NCI-H1092 treated with DMSO at 0.1 percent for 48 hours (cell line): ENCODE data around the gene HK1.
A peak's percentile ranks its signal among the peaks of the same experiment; 100 is the strongest.
"Not testable (repeated sequence)": the region's sequence is repeated elsewhere in the genome, so short reads cannot be mapped to it uniquely, and the experiment has no call there.

Experiments used
- DNase-seq: peaks from one replicate; lab custom pipeline; 2025; lab: John Stamatoyannopoulos, UW

Gene HK1

DNA sequence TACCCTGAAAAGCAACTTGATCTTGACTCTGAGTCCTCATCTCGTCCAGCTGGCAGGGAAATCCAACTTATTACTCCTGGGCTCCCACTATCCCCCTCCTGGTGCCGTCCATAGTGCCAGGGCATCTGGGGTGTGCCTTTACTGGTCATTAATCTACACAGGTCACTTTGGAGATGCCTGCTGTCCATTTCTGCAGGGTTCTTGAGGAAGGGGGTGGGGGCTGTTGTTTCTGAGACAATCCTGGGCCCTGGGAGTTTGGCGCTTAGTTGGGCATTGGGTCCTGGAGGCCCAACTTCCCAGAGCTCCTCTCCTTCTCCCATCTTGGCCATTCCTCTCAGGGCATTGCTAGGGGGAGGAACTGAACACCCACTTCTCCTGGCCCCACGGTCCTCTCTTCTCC is 144.4 kb downstream of the HK1 start:
- no peak for DNase-seq

DNA sequence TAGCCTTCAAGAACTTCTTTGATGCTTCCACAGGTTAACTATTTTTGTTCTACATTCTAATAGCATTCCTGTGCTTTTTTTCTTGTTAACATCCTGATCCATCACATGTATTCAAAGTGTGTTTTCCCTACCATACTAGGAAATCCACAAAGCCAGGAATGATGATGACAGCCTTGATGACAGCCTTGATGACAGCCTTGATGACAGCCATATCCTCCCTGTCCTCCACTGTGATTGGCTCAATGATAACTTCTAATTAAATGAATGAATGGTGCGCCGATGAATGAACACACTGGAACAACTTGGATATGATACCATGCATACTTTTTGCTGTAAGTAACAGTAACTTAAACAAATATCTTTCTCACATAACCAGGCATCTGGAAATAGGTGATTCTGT is 146.7 kb downstream of the HK1 start:
- DNase-seq, result no peak

DNA sequence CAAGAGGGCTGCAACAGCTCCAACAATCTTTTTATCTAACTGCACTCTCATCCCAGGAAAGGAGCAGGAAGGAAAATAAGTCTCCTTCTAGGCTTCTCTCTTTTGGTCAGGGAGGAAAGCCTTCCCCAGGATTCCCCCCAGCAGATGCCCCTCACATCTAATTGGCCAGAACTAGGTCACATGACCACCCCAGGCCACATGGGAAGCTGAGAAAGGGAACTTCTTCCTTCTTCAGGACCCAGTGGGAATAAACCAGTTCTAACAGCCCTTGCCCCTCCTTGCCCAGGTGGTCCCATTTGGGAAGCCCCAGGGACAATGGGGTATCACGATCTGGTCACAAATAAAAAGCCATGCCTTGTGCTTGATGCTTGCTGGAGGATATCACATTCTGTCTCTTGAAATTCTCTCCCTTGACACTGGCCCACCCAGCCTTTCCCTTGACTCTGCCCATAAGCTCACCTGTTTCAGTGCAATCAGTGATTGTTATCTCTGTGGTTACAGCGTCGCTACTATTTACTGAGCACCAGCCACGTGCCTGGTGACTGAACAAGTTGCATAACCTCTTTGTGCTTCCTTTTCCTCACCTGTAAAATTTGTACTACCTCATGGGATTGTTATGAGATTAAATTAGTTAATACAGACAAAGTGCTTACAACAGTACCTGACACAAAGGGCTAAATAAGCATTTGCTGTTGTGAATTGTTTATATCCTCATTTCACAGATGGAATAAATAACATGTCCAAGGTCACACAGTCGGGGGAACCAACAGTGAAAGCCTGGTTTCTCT is 147.4 kb downstream of the HK1 start:
- no peak for DNase-seq

DNA sequence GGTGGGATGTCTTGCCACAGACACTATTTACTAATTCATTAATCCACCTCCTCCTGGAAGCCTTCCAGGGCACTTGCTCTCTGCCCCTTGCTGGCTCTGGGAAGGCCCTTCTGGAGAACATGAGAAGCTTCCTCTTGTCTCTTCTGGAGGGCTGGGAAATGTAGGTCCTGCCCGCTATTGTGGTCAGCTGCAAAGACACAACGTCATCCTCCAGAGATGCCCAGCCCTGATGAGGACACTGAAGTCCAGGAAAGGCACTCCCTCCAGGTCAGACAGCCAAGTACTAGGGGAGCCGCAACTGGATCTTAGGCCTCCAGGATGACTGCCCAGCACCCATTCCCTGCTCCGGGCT is 148.1 kb downstream of the HK1 start:
- DNase-seq, result no peak

DNA sequence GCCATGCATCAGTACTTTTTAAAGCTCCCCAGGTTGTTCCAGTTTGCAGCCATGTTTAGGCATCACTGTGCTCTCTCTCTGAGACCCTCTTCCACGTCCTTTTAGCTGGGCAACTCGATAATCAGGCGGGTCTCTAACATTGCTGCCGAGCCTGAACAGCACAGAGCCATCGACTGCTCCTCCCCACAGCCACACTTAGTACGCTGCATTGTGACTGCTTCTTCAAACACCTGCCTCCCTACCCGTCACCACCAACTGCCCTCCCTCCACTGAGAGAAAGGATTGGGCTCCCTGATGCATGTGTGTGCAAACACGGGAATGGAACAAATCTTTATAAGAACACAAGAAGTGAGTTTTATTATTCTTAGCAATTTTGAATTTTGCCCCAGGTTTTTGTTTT is 149.9 kb downstream of the HK1 start:
- peak; percentile 68 for DNase-seq

DNA sequence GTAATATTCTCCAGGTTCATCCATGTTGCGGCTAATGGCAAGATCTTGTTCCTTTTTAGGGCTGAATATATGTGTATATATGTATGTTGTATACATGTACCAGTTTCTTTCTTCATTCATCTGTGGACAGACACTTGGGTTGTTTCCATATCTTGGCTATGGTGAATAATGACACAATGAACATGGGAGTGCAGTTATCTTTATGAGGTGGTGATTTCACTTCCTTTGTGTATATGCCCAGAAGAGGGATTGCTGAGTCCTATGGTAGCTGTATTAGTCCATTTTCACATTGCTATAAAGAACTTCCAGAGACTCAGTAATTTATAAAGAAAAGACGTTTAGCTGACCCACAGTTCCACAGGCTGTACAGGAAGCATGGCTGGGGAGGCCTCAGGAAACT is 155.9 kb downstream of the HK1 start:
- DNase-seq, result no peak

DNA sequence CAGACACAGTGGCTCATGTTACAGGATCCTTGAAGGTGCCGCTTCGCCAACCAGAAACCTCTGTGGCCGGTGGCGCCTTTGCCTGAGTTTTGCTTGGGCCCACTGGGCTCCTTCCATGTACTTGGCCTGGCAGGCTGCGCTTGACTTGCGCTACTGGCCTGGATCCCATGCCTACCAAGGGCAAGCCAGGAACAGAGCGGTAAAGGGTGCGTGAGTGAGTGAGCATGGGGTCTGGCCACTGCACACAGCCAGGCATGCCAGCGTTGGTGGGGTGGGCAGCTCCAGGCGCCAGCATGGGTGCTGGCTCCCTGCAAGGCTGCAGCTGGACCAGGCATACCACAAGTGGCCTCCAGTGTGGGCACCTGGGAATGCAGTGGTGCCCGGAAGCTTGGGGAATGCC is 156.6 kb downstream of the HK1 start:
- DNase-seq, result no peak

DNA sequence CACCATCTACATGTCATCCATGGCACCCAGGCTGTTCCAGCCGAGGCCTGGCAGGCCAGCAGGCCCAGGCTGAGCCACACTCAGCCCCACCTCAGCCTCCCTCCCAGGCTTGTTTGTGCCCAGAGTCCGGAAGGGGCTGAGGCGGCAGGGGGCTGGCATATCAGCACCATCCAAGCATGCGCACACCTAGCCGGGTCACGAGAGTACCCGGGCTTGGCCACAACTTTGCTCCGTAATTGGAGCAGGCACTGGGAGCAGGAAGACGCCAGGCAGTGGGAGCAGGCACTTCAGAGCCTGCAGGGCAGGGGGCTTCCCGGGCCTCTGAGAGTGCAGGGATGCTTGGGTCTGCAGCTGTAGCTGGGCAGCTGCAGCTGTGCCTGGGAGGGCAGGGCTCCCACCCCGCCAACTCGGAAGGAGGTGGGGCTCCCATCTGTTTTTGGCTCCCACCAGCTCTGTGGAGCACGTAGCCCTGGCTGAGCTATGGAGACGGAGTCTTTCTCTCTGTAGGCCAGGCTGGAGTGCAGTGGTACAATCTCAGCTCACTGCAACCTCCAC is 157.7 kb downstream of the HK1 start:
- DNase-seq, result no peak

DNA sequence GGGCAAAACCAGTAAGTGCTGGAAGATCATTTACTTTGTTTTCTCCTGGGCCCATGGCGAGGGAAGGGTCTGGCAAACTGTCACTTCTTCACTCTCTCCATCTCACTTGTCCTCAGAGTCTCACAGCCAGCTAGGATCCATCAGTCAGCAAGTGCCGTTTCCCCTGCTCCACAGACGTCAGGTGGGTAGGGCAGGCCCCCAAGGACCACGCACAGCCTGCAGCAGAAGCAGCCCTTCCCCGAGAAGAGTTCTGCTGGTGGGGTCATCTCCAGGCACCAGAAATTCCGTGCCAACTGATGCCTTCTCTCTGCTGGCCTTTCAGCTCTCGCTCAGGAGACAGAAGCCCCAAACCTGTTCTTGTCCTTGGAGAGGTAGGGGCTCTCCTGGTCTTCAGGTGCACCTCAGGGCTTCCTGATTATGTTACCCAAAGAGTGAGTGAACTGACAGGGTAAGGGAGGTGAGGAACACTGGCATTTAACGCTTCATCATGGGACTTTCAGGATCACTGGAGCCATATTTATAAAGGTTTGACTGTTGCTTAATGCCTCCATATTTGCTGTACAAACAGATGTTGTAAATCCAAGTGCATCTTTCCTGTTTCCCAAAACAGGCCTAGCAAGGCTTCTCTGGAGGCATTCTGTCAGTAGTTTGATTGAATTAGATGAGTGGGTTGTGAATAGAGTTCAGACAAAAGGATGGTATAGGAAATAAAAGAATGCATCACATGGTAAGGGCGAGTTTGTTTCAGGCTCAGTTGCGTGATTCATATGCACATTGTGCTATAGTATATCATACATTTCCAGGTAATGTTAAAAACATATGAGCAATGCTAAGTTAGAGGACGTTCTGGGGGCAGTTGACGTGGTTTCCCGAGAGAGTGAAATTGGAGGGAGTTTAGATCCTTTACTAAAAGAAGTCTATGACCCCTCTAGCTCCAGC is 159.3 kb downstream of the HK1 start:
- no peak for DNase-seq

DNA sequence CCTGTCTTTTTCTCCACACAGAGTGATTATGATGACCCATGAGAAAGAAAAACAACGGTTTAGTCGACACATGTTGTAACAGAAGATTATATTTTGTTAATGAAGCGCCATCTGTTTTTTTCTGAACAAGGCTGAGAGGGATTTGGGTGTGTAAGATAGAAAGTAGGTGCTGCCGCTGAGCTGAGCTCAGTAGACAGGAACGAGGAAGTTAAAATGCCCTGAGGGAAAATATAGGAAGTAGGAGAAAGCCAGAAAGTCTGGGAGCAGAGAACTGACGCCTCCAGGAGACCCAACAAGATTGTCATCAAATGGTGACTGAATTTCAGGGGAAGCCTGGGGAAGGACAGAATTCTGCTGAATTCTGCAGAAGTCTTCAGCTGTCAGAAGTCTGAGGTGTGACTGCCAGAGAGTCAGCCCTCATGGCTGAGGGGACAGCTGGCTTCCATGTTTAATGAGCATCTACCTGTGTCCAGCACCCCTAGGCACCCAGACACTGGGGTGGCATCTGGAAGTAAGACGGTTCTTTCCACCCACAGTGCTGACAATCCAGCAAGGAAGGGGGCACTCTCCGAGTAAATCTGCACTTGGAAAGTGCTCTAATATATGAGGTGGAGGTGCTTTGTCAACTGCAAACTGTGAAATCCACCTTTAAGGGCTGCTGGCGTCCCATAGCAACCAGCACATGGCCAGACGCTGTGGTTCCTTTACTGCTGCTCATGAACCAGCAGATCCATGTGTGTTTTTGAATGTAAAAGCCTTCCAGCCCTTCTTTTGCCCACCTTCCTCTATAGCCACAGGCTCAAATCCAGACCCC is 160.4 kb downstream of the HK1 start:
- no peak for DNase-seq

DNA sequence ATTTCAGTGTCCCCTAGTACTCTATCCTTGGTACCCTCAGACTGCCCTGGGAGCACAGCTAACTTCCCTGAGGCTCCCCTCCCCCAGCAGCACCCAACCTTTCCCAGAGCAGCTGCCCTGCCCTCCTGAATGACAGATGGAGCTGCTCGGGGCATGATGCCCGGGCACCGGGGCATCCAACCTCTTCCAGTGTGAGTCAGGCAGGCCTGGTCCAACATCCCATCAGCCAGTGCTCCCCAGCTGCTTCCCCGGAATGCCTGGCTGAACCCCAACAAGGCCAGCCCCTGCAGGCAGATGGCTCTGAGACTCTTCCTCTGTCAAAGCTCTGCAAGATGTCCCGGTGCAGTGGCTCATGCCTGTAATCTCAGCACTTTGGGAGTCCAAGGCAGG is 161.0 kb downstream of the HK1 start:
- DNase-seq, result no peak

DNA sequence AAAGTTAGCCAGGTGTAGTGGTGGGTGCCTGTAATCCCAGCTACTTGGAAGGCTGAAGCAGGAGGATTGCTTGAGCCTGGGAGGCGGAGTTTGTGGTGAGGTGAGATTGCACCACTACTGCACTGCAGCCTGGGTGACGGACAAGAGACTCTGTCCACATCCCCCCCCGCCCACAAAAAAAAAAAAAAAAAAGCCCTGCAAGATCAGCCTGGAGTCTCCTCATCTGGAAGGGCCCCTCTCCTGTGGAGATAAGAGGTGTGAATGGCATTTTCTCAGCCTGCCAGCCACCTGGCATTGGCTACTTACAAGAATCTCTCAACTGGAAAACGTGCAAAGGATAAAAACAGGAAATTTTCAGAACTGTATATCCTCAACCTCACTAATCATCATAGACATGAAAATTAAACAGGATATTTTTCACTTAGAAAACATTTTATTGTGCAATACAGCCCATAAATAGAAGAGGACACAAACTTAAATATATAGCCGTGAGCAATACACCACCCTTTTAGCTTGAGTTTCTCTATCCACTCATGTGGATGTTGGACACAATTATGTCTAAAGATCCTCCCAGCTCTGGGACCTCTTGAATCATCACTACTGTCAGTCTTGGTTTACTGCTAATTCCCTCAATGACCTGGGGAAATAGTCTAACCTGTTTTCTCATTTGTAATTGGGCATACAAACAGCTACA is 161.7 kb downstream of the HK1 start:
- no peak for DNase-seq

DNA sequence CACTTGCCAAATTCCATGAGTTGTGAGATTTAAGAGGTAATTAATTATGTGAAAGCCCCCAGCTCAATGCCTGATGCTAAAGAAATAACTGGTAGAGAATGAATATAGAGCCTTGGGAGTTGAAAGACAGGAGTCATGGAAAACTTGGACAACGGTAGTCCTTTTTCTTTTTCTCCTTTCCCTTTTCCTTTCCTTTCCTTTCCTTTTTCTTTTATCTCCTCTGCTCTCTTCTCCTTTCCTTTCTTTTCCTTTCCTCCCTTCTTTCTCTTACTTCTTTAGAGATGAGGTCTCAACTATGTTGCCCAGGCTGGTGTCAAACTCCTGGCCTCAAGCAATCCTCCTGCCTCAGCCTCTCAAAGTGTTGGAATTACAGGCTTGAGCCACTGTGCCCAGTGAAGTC is 165.1 kb downstream of the HK1 start:
- DNase-seq, result no peak

DNA sequence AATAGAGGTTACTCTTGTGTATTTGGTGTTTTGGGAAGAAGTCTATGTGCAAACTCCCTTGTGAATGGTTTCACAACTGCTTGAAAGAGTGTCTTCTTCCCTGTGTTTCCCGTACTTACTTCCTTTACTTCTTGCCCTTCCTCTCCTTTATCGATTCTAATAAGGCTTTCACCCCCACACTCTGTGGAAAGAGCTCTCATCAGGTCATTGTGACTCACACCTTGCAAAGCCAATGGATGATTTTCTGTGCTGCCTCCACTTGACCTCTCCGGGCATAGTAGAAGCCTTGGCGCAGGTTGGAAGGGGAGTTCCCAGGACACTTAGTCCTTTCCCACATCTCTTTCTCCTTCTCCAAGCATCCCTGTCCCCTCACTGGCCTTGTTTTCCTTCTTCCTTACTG is 166.7 kb downstream of the HK1 start:
- no peak for DNase-seq

DNA sequence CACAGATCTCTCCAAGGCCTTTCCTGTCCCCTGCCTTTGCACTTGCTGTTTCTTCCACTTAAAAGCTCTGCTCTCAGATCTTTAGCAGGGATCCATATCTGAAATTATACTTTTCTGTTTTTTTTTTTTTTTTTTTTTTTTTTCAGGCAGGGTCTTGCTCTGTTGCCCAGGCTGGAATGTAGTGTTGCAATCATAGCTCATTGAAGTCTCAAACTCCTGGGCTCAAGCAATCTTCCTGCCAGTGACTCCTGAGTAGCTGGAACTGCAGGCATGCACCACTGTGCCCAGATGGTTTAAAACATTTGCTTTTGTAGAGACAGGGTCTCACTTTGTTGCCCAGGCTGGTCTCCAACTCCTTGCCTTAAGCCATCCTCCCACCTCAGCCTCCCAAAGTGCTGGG is 167.9 kb downstream of the HK1 start:
- DNase-seq, result no peak

DNA sequence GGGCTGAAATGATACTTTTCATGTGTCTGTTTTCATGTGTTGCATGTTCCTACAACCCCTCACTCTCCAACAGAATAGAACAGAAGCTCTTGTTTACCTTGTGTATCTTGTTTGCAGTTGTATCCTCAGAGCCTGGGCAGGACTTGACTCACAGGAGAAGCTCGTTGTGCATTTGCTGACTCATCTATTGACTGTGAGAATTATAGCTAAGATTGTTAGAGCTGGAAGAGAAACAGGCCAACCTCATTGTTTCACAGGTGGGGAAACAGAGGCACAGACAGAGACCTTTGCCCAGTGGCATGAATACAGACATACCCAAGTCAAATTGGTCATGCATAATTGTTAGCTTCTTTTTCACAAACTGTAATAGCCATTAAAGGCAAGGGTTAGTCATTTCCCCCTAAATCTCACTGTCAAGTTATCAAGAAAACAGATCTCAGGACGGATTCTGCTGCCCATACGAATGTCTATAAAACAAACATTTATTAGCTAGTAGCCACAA is 168.4 kb downstream of the HK1 start:
- no peak for DNase-seq

DNA sequence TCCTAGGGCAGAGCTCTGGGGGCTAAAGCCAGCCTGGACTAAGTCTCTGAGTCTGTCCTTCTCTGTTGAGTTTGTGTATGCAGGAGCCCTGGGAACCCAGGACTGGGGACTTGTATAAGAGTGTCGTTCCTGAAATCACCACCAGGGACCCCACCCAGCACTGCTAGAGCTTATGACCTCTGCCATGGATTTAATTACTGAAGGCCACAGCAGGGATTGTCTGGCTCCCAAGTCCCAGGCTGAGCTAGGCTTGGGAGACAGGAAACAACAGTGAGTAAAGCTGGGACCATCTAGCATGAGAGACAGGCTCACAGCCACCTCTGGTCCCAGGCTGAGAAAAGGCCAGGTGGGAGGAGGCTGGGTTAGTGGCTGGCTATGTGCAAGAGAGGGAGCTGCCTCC is 171.5 kb downstream of the HK1 start:
- peak; percentile 28 for DNase-seq

DNA sequence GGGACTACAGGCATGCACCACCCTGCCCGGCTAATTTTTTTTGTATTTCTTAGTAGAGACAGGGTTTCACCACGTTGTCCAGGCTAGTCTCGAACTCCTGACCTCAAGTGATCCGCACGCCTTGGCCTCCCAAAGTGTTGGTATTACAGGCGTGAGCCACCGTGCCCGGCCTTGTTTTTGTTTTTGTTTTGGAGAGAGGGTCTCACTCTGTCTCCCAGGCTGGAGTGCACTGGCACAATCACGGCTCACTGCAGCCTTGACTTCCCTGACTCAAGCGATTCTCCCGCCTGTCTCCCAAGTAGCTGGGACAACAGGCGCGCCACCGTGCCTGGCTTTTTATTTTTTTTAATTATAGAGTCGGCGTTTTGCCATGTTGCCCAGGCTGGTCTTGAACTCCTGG is 172.1 kb downstream of the HK1 start:
- not testable (repeated sequence) for DNase-seq

DNA sequence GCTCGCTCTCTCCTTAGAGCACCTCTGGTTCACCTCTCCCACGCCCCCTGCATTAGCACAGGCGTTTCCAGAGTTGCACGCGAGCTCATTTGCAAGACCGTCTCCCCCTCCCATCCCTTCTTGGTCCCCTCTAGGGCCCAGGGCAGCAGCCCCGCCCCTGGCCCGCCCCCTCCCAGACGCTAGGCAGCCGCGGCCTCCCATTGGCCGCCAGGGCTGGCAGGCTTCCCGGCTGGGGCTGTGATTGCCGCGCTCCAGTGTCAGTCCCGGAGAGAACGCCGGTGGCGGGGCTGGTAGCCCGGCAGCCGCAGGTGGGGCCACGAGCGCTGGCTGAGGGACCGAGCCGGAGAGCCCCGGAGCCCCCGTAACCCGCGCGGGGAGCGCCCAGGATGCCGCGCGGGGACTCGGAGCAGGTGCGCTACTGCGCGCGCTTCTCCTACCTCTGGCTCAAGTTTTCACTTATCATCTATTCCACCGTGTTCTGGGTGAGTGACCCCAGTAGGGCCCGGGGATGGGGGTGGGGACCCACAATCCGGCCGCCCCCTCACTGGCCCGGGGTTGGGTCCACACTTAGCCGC is 173.0 kb downstream of the HK1 start, which contains the start of gene TSPAN15:
Gene TSPAN15 (plus strand): TSS at position 257 of the 575 bp plus-strand sequence. CDS start 130 bp downstream, at position 387.
- peak; percentile 79 for DNase-seq
